Epithelial cell of esophagus (primary cell): ENCODE results near the gene ARV1.
A peak's percentile ranks its signal among the peaks of the same experiment; 100 is the strongest.

Experiments used
- DNase-seq: peaks from one replicate; pipeline ENCODE4 v3.0.0; 2010; ENCODE audit warnings: low read depth
- H3K4me3 ChIP-seq: 2 replicates; pipeline ENCODE4 v1.5.1; 2011; ENCODE audit warnings: mild to moderate bottlenecking, low read length, control low read depth
- CTCF ChIP-seq: IDR thresholded peaks from 2 replicates; pipeline ENCODE4 v1.5.1; 2011; ENCODE audit warnings: low read depth, mild to moderate bottlenecking, low read length, control low read depth, inconsistent platforms; ENCODE audit not compliant: insufficient read depth; ENCODE audit errors: missing control alignments

The ARV1 gene

DNA sequence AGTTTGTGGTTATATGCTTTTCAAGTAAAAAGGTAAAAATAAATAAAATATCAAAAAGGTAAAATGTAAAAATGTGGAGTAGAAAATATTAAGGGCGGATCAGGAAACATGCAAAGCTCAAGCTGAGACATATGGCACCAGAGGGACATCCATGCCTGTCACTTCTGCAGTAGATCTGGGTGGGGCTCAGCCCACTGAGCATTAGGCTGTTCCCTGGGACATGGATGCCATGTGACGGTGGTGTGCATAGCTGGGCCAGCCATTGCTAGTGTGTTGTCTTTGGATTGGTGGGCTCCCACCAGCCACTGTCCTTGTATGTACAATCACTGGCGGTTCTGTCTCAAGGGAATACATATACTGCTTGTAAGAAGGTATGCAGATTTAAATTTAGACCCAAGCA lies 3.3 kb upstream of the ARV1 start:
- no peak for DNase-seq
- no peak overlapping the region for H3K4me3 ChIP-seq
- TF ChIP-seq CTCF: no peak

DNA sequence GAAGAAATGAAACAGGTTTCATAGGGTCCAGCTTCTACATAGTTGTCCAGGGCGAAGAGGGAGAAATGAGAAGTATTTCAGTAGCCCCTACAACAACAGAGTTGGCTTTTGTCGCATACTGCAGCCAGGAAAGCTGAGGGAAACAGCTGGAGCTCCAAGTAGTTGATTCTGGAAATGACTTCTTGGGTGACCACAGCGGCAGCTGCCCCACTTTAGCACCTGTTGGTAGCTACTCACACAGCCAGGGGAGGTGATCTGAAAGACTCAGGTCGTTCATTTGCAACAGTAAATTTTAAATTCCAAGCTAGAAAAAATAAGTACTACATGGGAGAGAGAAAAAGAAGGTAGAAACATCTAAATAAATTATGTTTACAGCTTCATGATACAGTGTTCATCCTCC lies 2.5 kb upstream of the ARV1 start:
- TF ChIP-seq CTCF: no peak
- DNase-seq: no peak
- no peak overlapping the region for H3K4me3 ChIP-seq

- DNase-seq: no peak
- H3K4me3 ChIP-seq: peak overlapping the region; percentile 90
- no peak for TF ChIP-seq CTCF
Observed at GRCh38 chr1:230976825-230977747, 1.8 kb upstream of the ARV1 start.

DNA sequence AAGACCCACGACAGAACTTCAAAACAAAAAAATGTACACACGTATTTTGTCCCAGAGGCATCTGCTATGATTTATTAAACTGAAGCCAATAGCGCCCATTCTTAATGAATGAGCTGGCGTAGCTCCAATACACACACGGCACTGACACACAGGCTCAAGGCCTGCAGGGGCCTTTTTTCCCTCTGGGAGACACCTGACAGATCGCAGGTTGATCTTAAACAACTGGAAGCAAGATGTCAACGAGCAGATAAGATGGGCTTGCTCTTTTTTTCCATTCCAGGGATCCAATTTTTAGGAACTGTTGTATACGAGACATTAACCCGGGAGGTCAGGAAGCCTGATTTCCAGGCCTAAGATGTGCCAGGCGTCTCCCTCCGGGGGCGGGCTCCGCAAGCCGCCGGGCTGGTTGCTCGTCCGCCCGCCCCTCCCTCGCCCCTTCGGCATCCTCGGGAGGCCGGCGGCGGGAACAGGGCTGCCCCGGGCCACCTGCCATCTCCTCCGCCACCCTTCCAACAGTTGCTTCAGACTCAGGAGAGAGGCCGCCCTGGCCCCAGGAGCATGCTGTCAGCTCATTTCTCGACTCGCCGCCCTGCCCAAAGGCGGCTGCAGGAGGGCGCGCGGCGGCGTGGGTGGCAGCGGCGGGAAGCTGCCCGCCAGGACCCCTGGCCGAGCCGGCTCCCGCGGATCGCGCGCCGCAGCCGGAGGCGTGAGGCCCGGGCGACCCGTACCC lies 968 bp upstream of the ARV1 start:
- DNase-seq: peak; percentile 57
- TF ChIP-seq CTCF: no peak
- peak overlapping the region; percentile 90 for H3K4me3 ChIP-seq

DNA sequence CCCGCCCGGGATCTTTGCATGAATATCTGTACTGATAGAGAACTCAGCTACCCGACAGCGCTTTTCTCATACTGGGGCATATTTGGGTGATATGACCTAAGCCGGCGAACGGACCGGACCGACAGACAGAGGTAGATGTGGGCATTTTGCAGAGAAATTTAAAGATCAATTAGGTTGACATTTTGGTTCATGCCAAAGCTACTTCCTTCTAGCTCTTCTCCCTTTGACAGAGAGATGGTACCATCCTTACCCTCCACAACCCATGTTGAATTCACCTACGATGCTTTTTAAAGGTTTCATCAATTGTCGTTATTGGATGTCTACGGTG lies 459 bp downstream of the ARV1 start:
- peak overlapping the region; percentile 90 for H3K4me3 ChIP-seq
- no peak for TF ChIP-seq CTCF
- DNase-seq: no peak

DNA sequence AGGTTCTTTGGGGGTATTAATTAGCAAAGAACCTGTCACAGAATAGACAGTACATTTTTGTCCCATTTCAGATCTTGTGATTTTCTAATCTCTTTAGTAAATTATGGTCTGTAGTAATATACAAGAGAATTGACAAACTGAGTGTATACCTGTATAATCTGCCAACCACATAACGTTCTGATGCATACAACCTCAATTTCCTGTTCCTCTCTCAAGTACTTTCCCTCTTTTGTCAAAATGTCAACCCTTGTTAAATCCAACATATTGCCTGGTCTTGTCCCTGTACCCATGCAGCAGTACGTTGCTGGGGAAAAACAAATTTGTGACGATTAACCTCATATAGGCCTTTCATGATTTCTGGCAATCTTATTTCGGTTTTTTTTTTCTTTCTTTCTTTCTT lies 1.1 kb downstream of the ARV1 start:
- peak overlapping the region; percentile 90 for H3K4me3 ChIP-seq
- no peak for TF ChIP-seq CTCF
- no peak for DNase-seq
